ENCODE measurements around the gene FRY. TPM values are rescaled to one million over a fixed set of nuclear protein-coding genes. Genes with fewer than 3 reads are reported as not detected.

Gene FRY
- total RNA-seq, 3 donors from 2014 or later, result 9.2 to 38.5 (median 10.5) TPM

DNA sequence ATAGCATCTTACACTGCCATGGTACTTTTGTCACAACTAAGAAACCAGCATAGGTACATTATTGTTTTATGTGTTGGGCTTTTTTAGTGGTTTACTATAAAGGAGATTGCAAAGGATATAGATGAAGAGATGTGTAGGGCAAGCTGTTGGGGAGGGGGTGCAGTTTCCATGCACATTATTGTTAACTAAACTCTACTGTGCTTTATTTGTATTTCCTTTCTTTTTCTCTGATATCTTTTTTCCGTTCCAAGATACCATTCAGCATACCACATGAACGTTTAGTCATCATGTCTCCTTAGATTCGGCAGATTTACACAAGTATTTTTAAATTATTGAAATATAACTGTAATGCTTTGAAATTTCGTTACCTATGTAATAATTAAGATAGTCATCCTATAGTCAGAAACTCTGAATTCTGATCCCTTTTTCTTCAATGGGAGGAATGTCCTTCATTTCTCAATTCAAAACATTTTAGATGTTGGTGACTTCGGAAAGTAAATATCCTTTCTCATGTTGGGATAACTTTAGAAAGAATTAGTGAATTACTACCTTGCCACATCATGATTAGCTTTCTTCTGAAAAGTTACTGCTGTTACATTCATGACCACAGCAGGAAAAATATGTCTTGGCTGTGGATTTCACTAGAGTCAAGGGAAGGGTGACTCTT, 82.8 kb downstream of the FRY start:
- ATAC-seq, result no peak
- intact Hi-C loops (cut with DNase I, micrococcal nuclease), result no loop called here

DNA sequence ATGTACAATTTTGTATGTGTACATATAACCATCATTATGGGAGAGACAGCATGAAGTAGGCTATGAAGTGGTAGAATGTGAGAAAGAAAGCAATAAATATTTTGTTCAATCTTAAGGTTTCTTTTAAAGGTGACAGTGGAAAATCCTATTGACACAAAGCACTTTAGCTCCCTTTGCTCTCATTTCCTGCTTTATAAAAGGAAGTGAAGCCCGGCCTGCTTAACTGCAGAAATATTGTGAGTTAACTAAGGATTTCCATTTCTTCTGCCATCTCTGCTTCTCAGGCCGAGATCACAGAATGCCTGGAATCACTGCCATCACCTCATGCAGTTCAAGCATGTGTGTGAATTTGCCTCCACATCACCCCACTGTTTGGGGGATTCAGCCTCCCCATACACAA, 83.5 kb downstream of the FRY start:
- Histone ChIP-seq H3K4me1 (ENCODE audit: low read depth) (no peaks in the 10 kb centered on the region), H3K9me3 (no peaks in the 10 kb centered on the region), H3K36me3 (ENCODE audit: low read depth) (no peaks in the 10 kb centered on the region), H3K4me3 (no peak overlapping the region)
- intact Hi-C loops (cut with DNase I, micrococcal nuclease), result no loop called here
- DNase-seq (no peak), ATAC-seq (no peak)
- TF ChIP-seq, protein P1, sequence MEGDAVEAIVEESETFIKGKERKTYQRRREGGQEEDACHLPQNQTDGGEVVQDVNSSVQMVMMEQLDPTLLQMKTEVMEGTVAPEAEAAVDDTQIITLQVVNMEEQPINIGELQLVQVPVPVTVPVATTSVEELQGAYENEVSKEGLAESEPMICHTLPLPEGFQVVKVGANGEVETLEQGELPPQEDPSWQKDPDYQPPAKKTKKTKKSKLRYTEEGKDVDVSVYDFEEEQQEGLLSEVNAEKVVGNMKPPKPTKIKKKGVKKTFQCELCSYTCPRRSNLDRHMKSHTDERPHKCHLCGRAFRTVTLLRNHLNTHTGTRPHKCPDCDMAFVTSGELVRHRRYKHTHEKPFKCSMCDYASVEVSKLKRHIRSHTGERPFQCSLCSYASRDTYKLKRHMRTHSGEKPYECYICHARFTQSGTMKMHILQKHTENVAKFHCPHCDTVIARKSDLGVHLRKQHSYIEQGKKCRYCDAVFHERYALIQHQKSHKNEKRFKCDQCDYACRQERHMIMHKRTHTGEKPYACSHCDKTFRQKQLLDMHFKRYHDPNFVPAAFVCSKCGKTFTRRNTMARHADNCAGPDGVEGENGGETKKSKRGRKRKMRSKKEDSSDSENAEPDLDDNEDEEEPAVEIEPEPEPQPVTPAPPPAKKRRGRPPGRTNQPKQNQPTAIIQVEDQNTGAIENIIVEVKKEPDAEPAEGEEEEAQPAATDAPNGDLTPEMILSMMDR (IDR thresholded peaks at IDR 0.05), result no peak

More for the DNA sequence above, 82.8 kb downstream of the FRY start:
- no peak for DNase-seq
- no peak overlapping the region for H3K4me3 ChIP-seq
- TF ChIP-seq, protein P1 (IDR thresholded peaks at IDR 0.05), result no peak
- no peaks in the 10 kb centered on the region for H3K9me3 ChIP-seq
- no peaks in the 10 kb centered on the region for H3K36me3 ChIP-seq (ENCODE audit: low read depth)
- no peaks in the 10 kb centered on the region for H3K4me1 ChIP-seq (ENCODE audit: low read depth)

DNA sequence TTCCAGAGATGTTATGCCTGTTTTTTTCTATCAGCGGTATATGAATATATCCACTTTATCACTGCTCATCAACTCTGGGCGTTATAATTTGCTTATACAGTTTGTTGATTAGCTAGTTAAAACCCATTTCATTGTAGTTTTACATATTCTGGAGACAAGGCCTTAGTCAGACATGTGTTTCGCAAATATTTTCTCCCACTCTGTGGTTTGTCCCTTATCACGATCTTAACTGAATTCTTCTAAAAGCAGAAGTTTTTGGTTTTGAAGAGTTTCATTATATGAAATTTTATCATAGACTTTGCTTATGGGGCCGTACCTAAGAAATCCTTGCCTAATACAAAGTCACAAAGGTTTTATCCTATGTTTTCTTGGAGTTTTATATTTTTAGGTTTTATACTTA, 84.6 kb downstream of the FRY start:
- intact Hi-C loops (cut with DNase I, micrococcal nuclease), result no loop called here
- ATAC-seq, result no peak
- DNase-seq, result no peak
- Histone ChIP-seq H3K36me3 (ENCODE audit: low read depth) (no peaks in the 10 kb centered on the region), H3K9me3 (no peaks in the 10 kb centered on the region), H3K4me1 (ENCODE audit: low read depth) (no peaks in the 10 kb centered on the region), H3K4me3 (no peak overlapping the region)
- TF ChIP-seq, protein P1 (IDR thresholded peaks at IDR 0.05), result no peak

DNA sequence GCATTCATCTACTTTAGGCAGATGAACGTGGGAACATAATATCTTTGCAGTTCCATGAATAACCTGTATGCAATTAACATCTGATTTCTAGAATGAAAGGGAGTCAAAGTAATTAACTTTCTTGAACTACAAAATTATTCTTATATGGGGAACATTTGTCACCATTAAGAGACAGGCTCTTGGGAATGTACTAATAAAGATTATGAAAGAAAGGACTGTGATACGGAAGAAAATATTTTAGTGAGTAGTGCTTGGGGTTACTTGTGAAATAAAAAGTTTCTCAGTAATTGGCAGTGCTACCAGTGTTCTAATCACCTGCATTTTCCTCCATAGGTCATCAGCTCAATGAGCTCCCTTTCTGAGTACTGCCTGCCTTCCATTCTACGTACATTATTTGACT, 85.4 kb downstream of the FRY start:
- Histone ChIP-seq H3K9me3 (no peaks in the 10 kb centered on the region), H3K36me3 (ENCODE audit: low read depth) (no peaks in the 10 kb centered on the region), H3K4me3 (no peak overlapping the region), H3K4me1 (ENCODE audit: low read depth) (no peaks in the 10 kb centered on the region)
- DNase-seq (no peak), ATAC-seq (no peak)
- TF ChIP-seq, protein P1 (IDR thresholded peaks at IDR 0.05), result no peak
- intact Hi-C loops (cut with DNase I, micrococcal nuclease), result no loop called here

DNA sequence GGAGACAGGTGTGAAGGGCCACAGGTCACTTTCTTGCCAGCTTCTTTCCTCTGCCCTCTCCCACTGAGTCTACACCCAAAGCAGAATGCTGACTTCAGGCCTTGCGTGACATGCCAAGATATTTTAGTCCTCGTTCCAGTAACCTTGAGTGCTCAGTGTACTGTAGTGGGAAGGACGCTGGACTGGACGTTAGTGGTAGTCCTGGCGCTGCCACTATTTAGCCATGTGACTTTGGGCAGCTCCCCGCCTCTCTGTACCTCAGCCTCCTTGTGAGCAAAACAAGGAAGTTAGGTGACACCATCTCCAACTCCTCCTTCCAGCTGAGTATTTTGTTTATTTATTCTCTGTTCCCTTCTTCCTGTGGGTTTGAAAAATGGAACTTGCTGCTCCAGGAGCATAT, 86.1 kb downstream of the FRY start:
- intact Hi-C loops (cut with DNase I, micrococcal nuclease), result no loop called here
- Histone ChIP-seq H3K4me3 (no peak overlapping the region), H3K4me1 (ENCODE audit: low read depth) (no peaks in the 10 kb centered on the region), H3K9me3 (no peaks in the 10 kb centered on the region), H3K36me3 (ENCODE audit: low read depth) (no peaks in the 10 kb centered on the region)
- peak in 1 of 3 donors; percentile 52 for DNase-seq
- ATAC-seq, result peak; percentile 51
- TF ChIP-seq, protein P1 (IDR thresholded peaks at IDR 0.05), result no peak

DNA sequence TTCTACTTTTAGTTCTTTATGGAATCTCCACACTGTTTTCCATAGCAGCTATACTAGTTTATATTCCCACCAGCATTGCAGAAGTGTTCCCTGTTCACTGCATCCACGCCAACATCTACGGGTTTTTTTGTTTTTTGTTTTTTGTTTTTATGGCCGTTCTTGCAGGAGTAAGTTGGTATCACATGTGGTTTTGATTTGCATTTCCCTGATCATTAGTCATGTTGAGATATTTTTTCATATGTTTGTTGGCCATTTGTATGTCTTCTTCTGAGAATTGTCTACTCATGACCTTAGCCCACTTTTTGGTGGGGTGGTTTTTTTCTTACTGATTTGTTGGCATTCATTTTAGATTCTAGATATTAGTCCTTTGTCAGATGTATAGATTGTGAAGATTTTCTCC, 89.7 kb downstream of the FRY start:
- Histone ChIP-seq H3K9me3 (no peaks in the 10 kb centered on the region), H3K4me1 (ENCODE audit: low read depth) (no peaks in the 10 kb centered on the region), H3K36me3 (ENCODE audit: low read depth) (no peaks in the 10 kb centered on the region), H3K4me3 (no peak overlapping the region)
- TF ChIP-seq, protein P1 (IDR thresholded peaks at IDR 0.05), result no peak
- intact Hi-C loops (cut with DNase I, micrococcal nuclease), result no loop called here
- DNase-seq, result no peak
- no peak for ATAC-seq

Data from mucosa of descending colon (tissue), 3 donors.